Activated naive CD4-positive, alpha-beta T cell treated with anti-CD3 and anti-CD28 coated beads for 36 hours (primary cell): ENCODE data around the gene LIN7B. TPM values are rescaled to one million over a fixed set of nuclear protein-coding genes. Genes with fewer than 3 reads are reported as not detected.
"Not testable (repeated sequence)": the region's sequence is repeated elsewhere in the genome, so short reads cannot be mapped to it uniquely, and the experiment has no call there.

Source experiments
- CTCF ChIA-PET: fragments of 350-600 bp; sonication (Branson Sonifier 250); formaldehyde crosslinking; loops from one replicate; lab custom pipeline; 2021; ENCODE audit warnings: antibody characterized with exemption; lab: Charles Lee
- DNase-seq: peaks from one replicate; pipeline ENCODE4 v3.0.0-alpha.2; 2020
- H3K27ac Mint-ChIP-seq: one replicate; pipeline ENCODE4 v1.8.0; 2021; ENCODE audit warnings: mild to moderate bottlenecking, mixed read lengths
- H3K27me3 Mint-ChIP-seq: one replicate; pipeline ENCODE4 v1.8.0; 2021; ENCODE audit warnings: low read depth, mixed read lengths
- H3K36me3 Mint-ChIP-seq: one replicate; pipeline ENCODE4 v1.8.0; 2021; ENCODE audit warnings: low read depth, mixed read lengths
- H3K4me1 Mint-ChIP-seq: one replicate; pipeline ENCODE4 v1.8.0; 2021; ENCODE audit warnings: low read depth, mixed read lengths
- H3K4me3 Mint-ChIP-seq: one replicate; pipeline ENCODE4 v1.8.0; 2021; ENCODE audit warnings: mild to moderate bottlenecking, moderate library complexity, mixed read lengths
- H3K9me3 Mint-ChIP-seq: one replicate; pipeline ENCODE4 v1.8.0; 2021; ENCODE audit warnings: mixed read lengths
- intact Hi-C: fragments of 100-400 bp; cut with micrococcal nuclease; formaldehyde crosslinking; loops from one replicate; pipeline ENCODE4 v1.15.1; 2023
- total RNA-seq, 2 experiments: library from RNA; stranded (reverse); gene quantifications; one replicate each; pipeline ENCODE4 v1.2.3, GENCODE V29; 2021

The LIN7B gene
- total RNA-seq, 2 experiments from 2014 or later, result 3.4 to 3.8 TPM

GRCh38 chr19:49125025-49125731 lies 11.0 kb downstream of the LIN7B start:
- Mint-ChIP-seq H3K27ac (no peak overlapping the region), H3K4me1 (peaks cover 21% of the 10 kb centered on the region), H3K27me3 (peaks cover 7% of the 10 kb centered on the region), H3K36me3 (no peaks in the 10 kb centered on the region), H3K4me3 (no peak overlapping the region), H3K9me3 (no peaks in the 10 kb centered on the region)
- intact Hi-C loops, result no loop called here
- no peak for DNase-seq
- CTCF ChIA-PET, result interaction anchor here (1.3 kb wide), 1 partner anchor 27 kb away, joined by 4 read pairs; no protein-coding TSS in a partner anchor

GRCh38 chr19:49126575-49126974 lies 12.4 kb downstream of the LIN7B start:
- CTCF ChIA-PET, result interaction anchor here (0.6 kb wide), 1 partner anchor 105 kb away, joined by 5 read pairs; no protein-coding TSS in a partner anchor
- no peak overlapping the region for H3K27ac Mint-ChIP-seq
- H3K4me1 Mint-ChIP-seq, result peaks cover 13% of the 10 kb centered on the region
- H3K27me3 Mint-ChIP-seq, result no peaks in the 10 kb centered on the region
- no peak for DNase-seq
- intact Hi-C loops, result no loop called here
- H3K36me3 Mint-ChIP-seq, result no peaks in the 10 kb centered on the region
- H3K9me3 Mint-ChIP-seq, result no peaks in the 10 kb centered on the region
- no peak overlapping the region for H3K4me3 Mint-ChIP-seq

GRCh38 chr19:49127225-49127624 lies 13.1 kb downstream of the LIN7B start:
- DNase-seq, intact Hi-C loops: not testable (repeated sequence)

GRCh38 chr19:49127674-49128544 lies 13.7 kb downstream of the LIN7B start:
- Mint-ChIP-seq H3K4me3 (peak overlapping the region; percentile 94), H3K27ac (peak overlapping the region; percentile 74), H3K27me3 (no peaks in the 10 kb centered on the region), H3K4me1 (peaks cover 17% of the 10 kb centered on the region), H3K36me3 (no peaks in the 10 kb centered on the region), H3K9me3 (no peaks in the 10 kb centered on the region)
- intact Hi-C loops, result loop anchor here (1.0 kb wide), 2 partner anchors 9 to 43 kb away; partner anchors contain the start of genes C19orf73, PPFIA3 and SNRNP70
- CTCF ChIA-PET, result interaction anchor here (0.5 to 1.5 kb wide), 8 partner anchors 11 to 350 kb away, joined by 3 to 4 read pairs (median 3); partner anchors contain the start of genes CGB7, GYS1 and RUVBL2
- peak; percentile 98 for DNase-seq

More at GRCh38 chr19:49127225-49127624, 13.1 kb downstream of the LIN7B start:
- not testable (repeated sequence) for H3K36me3 Mint-ChIP-seq, H3K27ac Mint-ChIP-seq, H3K9me3 Mint-ChIP-seq, H3K27me3 Mint-ChIP-seq, H3K4me3 Mint-ChIP-seq
- peaks cover 13% of the 10 kb centered on the region for H3K4me1 Mint-ChIP-seq
- CTCF ChIA-PET, result interaction anchor here (0.6 to 1.5 kb wide), 5 partner anchors 14 to 350 kb away, joined by 3 read pairs; partner anchors contain the start of gene CGB7

GRCh38 chr19:49128545-49129237 lies 14.5 kb downstream of the LIN7B start:
- CTCF ChIA-PET, result interaction anchor here (0.8 to 2.0 kb wide), 5 partner anchors 15 to 349 kb away, joined by 3 to 8 read pairs (median 3); partner anchors contain the start of genes GYS1 and RUVBL2
- DNase-seq, result no peak
- H3K27me3 Mint-ChIP-seq, result peaks cover 3% of the 10 kb centered on the region
- no peaks in the 10 kb centered on the region for H3K36me3 Mint-ChIP-seq
- intact Hi-C loops, result loop anchor here (1.0 kb wide), 2 partner anchors 9 to 43 kb away; partner anchors contain the start of genes C19orf73, PPFIA3 and SNRNP70
- H3K4me1 Mint-ChIP-seq, result peaks cover 23% of the 10 kb centered on the region
- no peaks in the 10 kb centered on the region for H3K9me3 Mint-ChIP-seq
- H3K4me3 Mint-ChIP-seq, result peak overlapping the region; percentile 94
- no peak overlapping the region for H3K27ac Mint-ChIP-seq

GRCh38 chr19:49129238-49129583 lies 15.0 kb downstream of the LIN7B start:
- H3K27me3 Mint-ChIP-seq, result peaks cover 5% of the 10 kb centered on the region
- CTCF ChIA-PET, result interaction anchor here (0.8 to 2.0 kb wide), 2 partner anchors 15 to 18 kb away, joined by 3 to 8 read pairs; no protein-coding TSS in a partner anchor
- peaks cover 1% of the 10 kb centered on the region for H3K36me3 Mint-ChIP-seq
- intact Hi-C loops, result no loop called here
- no peak overlapping the region for H3K4me3 Mint-ChIP-seq
- no peaks in the 10 kb centered on the region for H3K9me3 Mint-ChIP-seq
- DNase-seq, result no peak
- H3K27ac Mint-ChIP-seq, result no peak overlapping the region
- H3K4me1 Mint-ChIP-seq, result peaks cover 27% of the 10 kb centered on the region

- Mint-ChIP-seq H3K4me1 (peaks cover 30% of the 10 kb centered on the region), H3K27me3 (peaks cover 5% of the 10 kb centered on the region), H3K9me3 (no peaks in the 10 kb centered on the region), H3K27ac (no peak overlapping the region), H3K4me3 (no peak overlapping the region), H3K36me3 (peaks cover 1% of the 10 kb centered on the region)
- intact Hi-C loops, result no loop called here
- no peak for DNase-seq
- CTCF ChIA-PET, result interaction anchor here (0.6 to 2.0 kb wide), 6 partner anchors 14 to 424 kb away, joined by 3 to 8 read pairs (median 4); partner anchors contain the start of gene LIN7B
Observed at GRCh38 chr19:49130325-49130724, 16.2 kb downstream of the LIN7B start.

- H3K27me3 Mint-ChIP-seq, result peaks cover 5% of the 10 kb centered on the region
- intact Hi-C loops, result no loop called here
- CTCF ChIA-PET, result interaction anchor here (0.6 to 2.8 kb wide), 2 partner anchors 13 to 33 kb away, joined by 3 to 8 read pairs; no protein-coding TSS in a partner anchor
- peaks cover 29% of the 10 kb centered on the region for H3K4me1 Mint-ChIP-seq
- H3K4me3 Mint-ChIP-seq, result peak overlapping the region; percentile 70
- peaks cover 3% of the 10 kb centered on the region for H3K36me3 Mint-ChIP-seq
- no peak overlapping the region for H3K27ac Mint-ChIP-seq
- no peak for DNase-seq
- no peaks in the 10 kb centered on the region for H3K9me3 Mint-ChIP-seq
Observed at GRCh38 chr19:49132974-49133609, 18.9 kb downstream of the LIN7B start.

- H3K4me3 Mint-ChIP-seq, result peak overlapping the region; percentile 70
- peaks cover 3% of the 10 kb centered on the region for H3K36me3 Mint-ChIP-seq
- peaks cover 22% of the 10 kb centered on the region for H3K4me1 Mint-ChIP-seq
- CTCF ChIA-PET, result interaction anchor here (0.6 to 2.8 kb wide), 4 partner anchors 13 to 482 kb away, joined by 3 to 8 read pairs (median 6); no protein-coding TSS in a partner anchor
- H3K9me3 Mint-ChIP-seq, result no peaks in the 10 kb centered on the region
- peaks cover 5% of the 10 kb centered on the region for H3K27me3 Mint-ChIP-seq
- intact Hi-C loops, result no loop called here
- H3K27ac Mint-ChIP-seq, result no peak overlapping the region
- peak; percentile 78 for DNase-seq
Observed at GRCh38 chr19:49133621-49134454, 19.7 kb downstream of the LIN7B start.

GRCh38 chr19:49135686-49136085 lies 21.5 kb downstream of the LIN7B start:
- no peaks in the 10 kb centered on the region for H3K9me3 Mint-ChIP-seq
- intact Hi-C loops, result no loop called here
- peaks cover 5% of the 10 kb centered on the region for H3K27me3 Mint-ChIP-seq
- no peak overlapping the region for H3K27ac Mint-ChIP-seq
- no peak overlapping the region for H3K4me3 Mint-ChIP-seq
- CTCF ChIA-PET, result interaction anchor here (1.1 kb wide), 1 partner anchor 22 kb away, joined by 3 read pairs; no protein-coding TSS in a partner anchor
- H3K4me1 Mint-ChIP-seq, result peaks cover 20% of the 10 kb centered on the region
- DNase-seq, result no peak
- peaks cover 3% of the 10 kb centered on the region for H3K36me3 Mint-ChIP-seq
